Measurements from ENCODE around the gene TBC1D14.

The TBC1D14 gene

DNA sequence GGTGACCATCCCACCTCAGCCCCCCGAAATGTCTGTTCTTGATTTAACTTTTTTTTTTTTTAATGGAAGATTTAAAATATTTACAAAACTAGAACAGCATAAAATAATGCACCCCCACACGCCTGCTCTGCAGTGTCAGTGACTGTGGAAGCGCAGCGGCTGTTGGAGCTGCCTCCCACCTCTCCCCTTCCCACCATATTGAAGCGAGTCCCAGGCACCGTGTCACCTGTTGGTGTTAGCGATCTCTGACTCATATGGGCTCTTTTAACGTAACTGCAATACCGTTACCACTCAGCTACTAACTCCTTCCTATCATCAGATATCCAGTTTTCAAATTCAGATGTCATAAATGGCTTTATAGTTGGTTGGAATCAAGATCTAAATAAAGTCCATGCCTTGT is 116.5 kb downstream of the TBC1D14 start:
- H2AFZ ChIP-seq (ENCODE audit: low read depth, low read length, severe bottlenecking): no peak overlapping the region
- no peaks in the 10 kb centered on the region for H3K9me2 ChIP-seq (replicated peaks; ENCODE audit: insufficient read depth, low read length)
- no peak overlapping the region for H3K4me3 ChIP-seq (ENCODE audit: insufficient read depth, low read length, poor library complexity, severe bottlenecking)
- H3K9me3 ChIP-seq (ENCODE audit: insufficient read depth, low read length): no peaks in the 10 kb centered on the region
- no peaks in the 10 kb centered on the region for H3K36me3 ChIP-seq (ENCODE audit: low read length)
- H3F3A ChIP-seq (ENCODE audit: insufficient read depth): no peaks in the 10 kb centered on the region
- no peaks in the 10 kb centered on the region for H3K79me2 ChIP-seq (ENCODE audit: insufficient read depth, low read length)
- H4K20me1 ChIP-seq (ENCODE audit: low read depth, low read length): no peaks in the 10 kb centered on the region
- H3K4me2 ChIP-seq (ENCODE audit: low read depth, low read length, poor library complexity, severe bottlenecking): no peak overlapping the region
- no peak overlapping the region for H3K27ac ChIP-seq (ENCODE audit: low read depth, low read length)
- TF ChIP-seq EZH2phosphoT487 (conservative IDR thresholded peaks at IDR 0.05; ENCODE audit: low read length) (no peak), CTCF (IDR thresholded peaks at IDR 0.05; ENCODE audit: insufficient read depth, low read length, poor library complexity, severe bottlenecking) (no peak)
- no peaks in the 10 kb centered on the region for H3K27me3 ChIP-seq (ENCODE audit: low read length)
- no peak overlapping the region for H3K9ac ChIP-seq (ENCODE audit: low read length)

GRCh38 chr4:7027284-7027683 is 117.7 kb downstream of the TBC1D14 start:
- H3K9ac ChIP-seq (ENCODE audit: low read length): no peak overlapping the region
- no peaks in the 10 kb centered on the region for H3K36me3 ChIP-seq (ENCODE audit: low read length)

DNA sequence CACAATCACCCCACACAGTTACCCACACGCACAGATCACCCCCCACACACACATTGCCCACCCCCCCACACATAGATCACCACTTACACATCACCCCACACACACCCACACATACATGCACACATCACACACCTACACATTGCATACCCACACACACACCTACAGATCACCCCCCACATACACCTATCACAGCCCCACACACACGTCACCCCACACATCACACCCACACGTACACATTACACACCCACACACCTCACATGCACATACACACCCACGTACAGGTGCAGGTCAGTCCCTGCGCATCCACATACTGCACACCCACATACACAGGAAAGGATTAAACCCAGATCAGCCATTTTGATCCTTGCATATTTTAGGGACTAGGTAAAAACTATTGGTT is 118.3 kb downstream of the TBC1D14 start:
- H4K20me1 ChIP-seq (ENCODE audit: low read depth, low read length): no peaks in the 10 kb centered on the region
- no peak overlapping the region for H3K27ac ChIP-seq (ENCODE audit: low read depth, low read length)
- TF ChIP-seq CTCF (IDR thresholded peaks at IDR 0.05; ENCODE audit: insufficient read depth, low read length, poor library complexity, severe bottlenecking): no peak
- TF ChIP-seq EZH2phosphoT487 (conservative IDR thresholded peaks at IDR 0.05; ENCODE audit: low read length): no peak
- no peaks in the 10 kb centered on the region for H3K79me2 ChIP-seq (ENCODE audit: insufficient read depth, low read length)
- H3K36me3 ChIP-seq (ENCODE audit: low read length): no peaks in the 10 kb centered on the region
- no peaks in the 10 kb centered on the region for H3K27me3 ChIP-seq (ENCODE audit: low read length)
- H3K9me3 ChIP-seq (ENCODE audit: insufficient read depth, low read length): no peaks in the 10 kb centered on the region
- no peak overlapping the region for H3K9ac ChIP-seq (ENCODE audit: low read length)
- no peak overlapping the region for H3K4me2 ChIP-seq (ENCODE audit: low read depth, low read length, poor library complexity, severe bottlenecking)
- no peak overlapping the region for H3K4me3 ChIP-seq (ENCODE audit: insufficient read depth, low read length, poor library complexity, severe bottlenecking)
- H3F3A ChIP-seq (ENCODE audit: insufficient read depth): no peaks in the 10 kb centered on the region
- H2AFZ ChIP-seq (ENCODE audit: low read depth, low read length, severe bottlenecking): no peak overlapping the region
- H3K9me2 ChIP-seq (replicated peaks; ENCODE audit: insufficient read depth, low read length): no peaks in the 10 kb centered on the region

More at GRCh38 chr4:7027284-7027683, 117.7 kb downstream of the TBC1D14 start:
- no peaks in the 10 kb centered on the region for H3K9me3 ChIP-seq (ENCODE audit: insufficient read depth, low read length)
- no peak overlapping the region for H3K4me3 ChIP-seq (ENCODE audit: insufficient read depth, low read length, poor library complexity, severe bottlenecking)
- no peaks in the 10 kb centered on the region for H3K27me3 ChIP-seq (ENCODE audit: low read length)
- no peak overlapping the region for H3K27ac ChIP-seq (ENCODE audit: low read depth, low read length)
- no peaks in the 10 kb centered on the region for H3K9me2 ChIP-seq (replicated peaks; ENCODE audit: insufficient read depth, low read length)
- no peak overlapping the region for H2AFZ ChIP-seq (ENCODE audit: low read depth, low read length, severe bottlenecking)
- H3K79me2 ChIP-seq (ENCODE audit: insufficient read depth, low read length): no peaks in the 10 kb centered on the region
- H4K20me1 ChIP-seq (ENCODE audit: low read depth, low read length): no peaks in the 10 kb centered on the region
- H3F3A ChIP-seq (ENCODE audit: insufficient read depth): no peaks in the 10 kb centered on the region
- H3K4me2 ChIP-seq (ENCODE audit: low read depth, low read length, poor library complexity, severe bottlenecking): no peak overlapping the region
- TF ChIP-seq CTCF (IDR thresholded peaks at IDR 0.05; ENCODE audit: insufficient read depth, low read length, poor library complexity, severe bottlenecking): no peak
- no peak for TF ChIP-seq EZH2phosphoT487 (conservative IDR thresholded peaks at IDR 0.05; ENCODE audit: low read length)

Data from SU-DHL-6 (cell line).